ENCODE measurements around the gene NDUFA1.
A peak's percentile ranks its signal among the peaks of the same experiment; 100 is the strongest.

Gene NDUFA1

DNA sequence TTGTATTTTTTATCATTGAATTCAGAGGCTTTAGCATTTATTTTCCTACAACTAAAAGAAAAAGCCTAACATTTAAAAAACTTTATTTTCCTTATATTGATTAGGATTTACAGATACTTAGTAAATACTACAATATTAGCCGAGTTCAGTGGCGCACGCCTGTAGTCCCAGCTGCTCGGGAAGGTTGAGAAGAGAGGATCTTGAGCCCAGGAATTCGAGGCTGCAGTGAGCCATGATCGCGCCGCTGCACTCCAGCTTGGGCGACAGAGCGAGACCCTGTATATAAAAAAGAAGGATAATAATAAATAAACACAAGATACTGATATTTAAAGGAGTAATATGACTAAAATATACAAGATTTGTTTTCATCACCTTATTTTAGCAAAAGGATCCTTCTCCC is 18.2 kb upstream of the NDUFA1 start:
- in situ Hi-C loops (cut with HindIII; ENCODE audit: low sequenced_read_pairs) = no loop called here

DNA sequence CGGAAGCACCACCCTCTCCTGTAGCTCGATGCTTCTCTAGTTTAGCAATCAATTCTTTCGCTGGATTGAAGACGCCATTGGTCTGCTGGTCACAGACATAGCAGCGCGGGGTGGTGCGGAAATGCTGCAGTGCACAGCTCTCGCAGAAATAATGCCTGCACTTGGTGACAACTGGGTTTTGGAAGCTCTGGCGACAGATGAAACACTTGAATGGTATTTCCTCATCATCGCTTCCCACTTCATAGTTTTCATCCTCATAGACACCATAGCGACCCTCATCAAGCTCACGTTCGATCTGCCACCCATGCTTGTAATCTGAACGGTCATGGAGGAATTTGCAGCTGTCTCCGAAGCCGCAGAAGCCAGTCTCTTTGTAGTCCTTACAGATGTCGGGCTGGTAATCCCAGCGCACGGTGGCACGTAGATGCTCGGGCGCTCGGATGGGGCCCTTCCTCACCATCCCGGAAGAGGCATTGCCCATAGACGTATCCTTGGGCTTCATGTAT is 953 bp upstream of the NDUFA1 start:
- TF ChIP-seq, protein P1, sequence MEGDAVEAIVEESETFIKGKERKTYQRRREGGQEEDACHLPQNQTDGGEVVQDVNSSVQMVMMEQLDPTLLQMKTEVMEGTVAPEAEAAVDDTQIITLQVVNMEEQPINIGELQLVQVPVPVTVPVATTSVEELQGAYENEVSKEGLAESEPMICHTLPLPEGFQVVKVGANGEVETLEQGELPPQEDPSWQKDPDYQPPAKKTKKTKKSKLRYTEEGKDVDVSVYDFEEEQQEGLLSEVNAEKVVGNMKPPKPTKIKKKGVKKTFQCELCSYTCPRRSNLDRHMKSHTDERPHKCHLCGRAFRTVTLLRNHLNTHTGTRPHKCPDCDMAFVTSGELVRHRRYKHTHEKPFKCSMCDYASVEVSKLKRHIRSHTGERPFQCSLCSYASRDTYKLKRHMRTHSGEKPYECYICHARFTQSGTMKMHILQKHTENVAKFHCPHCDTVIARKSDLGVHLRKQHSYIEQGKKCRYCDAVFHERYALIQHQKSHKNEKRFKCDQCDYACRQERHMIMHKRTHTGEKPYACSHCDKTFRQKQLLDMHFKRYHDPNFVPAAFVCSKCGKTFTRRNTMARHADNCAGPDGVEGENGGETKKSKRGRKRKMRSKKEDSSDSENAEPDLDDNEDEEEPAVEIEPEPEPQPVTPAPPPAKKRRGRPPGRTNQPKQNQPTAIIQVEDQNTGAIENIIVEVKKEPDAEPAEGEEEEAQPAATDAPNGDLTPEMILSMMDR (IDR thresholded peaks at IDR 0.05; ENCODE audit: low read depth, low read length, missing control alignments) = no peak
- in situ Hi-C loops (cut with HindIII; ENCODE audit: low sequenced_read_pairs) = no loop called here
- H3K4me3 ChIP-seq (ENCODE audit: low read depth, low read length) = peak overlapping the region; percentile 71
- no peak for DNase-seq (ENCODE audit: low read depth)

More for the DNA sequence above, 18.2 kb upstream of the NDUFA1 start:
- H3K4me3 ChIP-seq (ENCODE audit: low read depth, low read length) = peak overlapping the region; percentile 80
- TF ChIP-seq, protein P1 (IDR thresholded peaks at IDR 0.05; ENCODE audit: low read depth, low read length, missing control alignments) = no peak
- no peak for DNase-seq (ENCODE audit: low read depth)

DNA sequence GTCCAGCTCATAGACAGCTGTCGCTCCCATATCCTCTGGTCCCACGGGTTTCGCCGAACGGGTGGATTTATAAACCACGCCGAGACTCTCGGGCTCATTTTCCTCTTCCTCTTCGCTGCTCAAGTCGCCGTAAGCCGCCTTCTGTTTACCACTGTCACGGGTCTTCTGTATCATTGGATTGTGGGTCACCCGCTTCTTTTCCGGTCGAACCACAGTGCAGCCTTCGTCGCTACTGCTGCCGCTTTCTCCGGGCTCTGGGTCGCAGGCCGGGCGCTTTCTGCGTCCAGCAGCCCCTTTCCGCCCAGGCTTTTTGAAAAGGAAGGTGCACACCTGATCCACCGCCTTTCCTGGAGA is 410 bp upstream of the NDUFA1 start:
- H3K4me3 ChIP-seq (ENCODE audit: low read depth, low read length) = peak overlapping the region; percentile 71
- TF ChIP-seq, protein P1 (IDR thresholded peaks at IDR 0.05; ENCODE audit: low read depth, low read length, missing control alignments) = no peak
- no peak for DNase-seq (ENCODE audit: low read depth)
- in situ Hi-C loops (cut with HindIII; ENCODE audit: low sequenced_read_pairs) = no loop called here

DNA sequence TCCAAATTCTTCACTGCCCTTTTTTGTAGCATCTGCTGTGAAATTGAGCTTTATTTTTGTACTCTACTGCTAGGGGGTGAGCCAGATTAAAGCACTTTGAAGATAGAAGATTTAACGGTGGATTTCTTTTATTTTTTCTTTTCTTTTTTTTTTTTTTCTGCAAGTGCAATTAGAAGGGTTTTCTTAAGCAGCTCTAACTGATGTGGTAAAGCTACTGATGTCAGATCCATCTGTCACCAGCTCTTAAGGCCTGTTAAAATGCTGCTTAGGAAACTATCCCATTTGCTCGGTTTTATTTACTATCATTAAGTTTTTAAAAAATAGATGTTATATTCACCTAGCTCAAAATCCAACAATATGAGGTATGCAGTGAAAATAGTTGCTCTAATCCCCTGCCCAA is 7.1 kb downstream of the NDUFA1 start:
- no peak overlapping the region for H3K4me3 ChIP-seq (ENCODE audit: low read depth, low read length)
- in situ Hi-C loops (cut with HindIII; ENCODE audit: low sequenced_read_pairs) = no loop called here
- no peak for DNase-seq (ENCODE audit: low read depth)
- TF ChIP-seq, protein P1 (IDR thresholded peaks at IDR 0.05; ENCODE audit: low read depth, low read length, missing control alignments) = no peak

DNA sequence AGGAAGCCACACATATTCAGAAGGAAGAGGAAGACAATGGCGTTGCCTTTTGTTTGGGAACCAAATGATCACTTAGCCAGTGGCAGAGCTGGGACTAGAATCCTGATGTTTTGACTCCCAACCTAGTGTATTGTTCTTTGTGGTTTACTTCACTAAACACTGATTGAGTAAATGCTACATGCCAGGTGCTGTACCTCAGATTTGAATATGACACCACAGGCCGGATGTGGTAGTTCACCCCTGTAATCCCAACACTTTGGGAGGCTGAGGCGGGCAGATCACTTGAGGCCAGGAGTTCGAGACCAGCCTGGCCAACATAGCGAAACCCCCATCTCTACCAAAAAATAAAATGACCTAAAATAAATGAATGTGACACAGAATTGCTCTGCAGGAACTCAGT is 8.4 kb downstream of the NDUFA1 start:
- no peak for DNase-seq (ENCODE audit: low read depth)
- in situ Hi-C loops (cut with HindIII; ENCODE audit: low sequenced_read_pairs) = no loop called here
- TF ChIP-seq, protein P1 (IDR thresholded peaks at IDR 0.05; ENCODE audit: low read depth, low read length, missing control alignments) = no peak
- no peak overlapping the region for H3K4me3 ChIP-seq (ENCODE audit: low read depth, low read length)

DNA sequence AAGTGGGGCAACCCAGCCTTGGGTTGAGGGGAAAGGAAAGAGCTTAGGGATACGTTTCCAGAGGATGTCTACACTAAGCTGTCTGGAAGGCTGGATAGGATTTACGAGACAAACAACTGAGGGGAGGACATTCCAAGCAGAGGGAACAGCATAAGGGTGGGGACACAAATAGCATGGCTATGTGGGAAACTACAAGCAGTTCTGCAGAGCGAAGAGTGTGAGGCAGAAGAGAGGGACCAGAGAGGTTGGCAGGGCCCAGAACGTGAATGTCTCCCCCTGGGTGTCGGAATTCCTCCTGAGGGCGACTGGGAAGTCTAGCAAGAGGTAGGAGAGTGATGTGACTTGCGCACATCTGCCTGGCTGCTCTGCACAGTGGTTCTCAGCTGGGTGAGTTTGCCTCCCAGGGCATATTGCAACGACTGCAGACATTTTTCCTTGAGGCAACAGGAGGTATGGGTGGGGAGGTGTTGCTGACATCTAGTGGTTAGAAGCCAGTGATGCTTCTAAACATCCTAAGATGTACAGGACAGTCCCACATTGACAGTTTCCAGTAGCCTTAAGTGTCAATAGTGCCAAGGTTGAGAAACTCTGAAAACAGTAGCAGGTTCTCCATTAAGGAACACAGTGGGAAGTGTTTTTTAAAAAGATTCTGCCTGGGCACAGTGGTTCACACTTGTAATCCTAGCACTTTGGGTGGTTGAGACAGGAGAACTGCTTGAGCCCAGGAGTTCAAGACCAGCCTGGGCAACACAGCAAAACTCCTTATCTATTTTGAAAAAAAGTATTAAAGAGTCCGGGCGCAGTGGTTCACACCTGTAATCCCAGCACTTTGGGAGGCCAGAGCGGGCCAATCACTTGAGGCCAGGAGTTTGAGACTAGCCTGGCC is 9.2 kb downstream of the NDUFA1 start:
- TF ChIP-seq, protein P1 (IDR thresholded peaks at IDR 0.05; ENCODE audit: low read depth, low read length, missing control alignments) = peak; percentile 72
- DNase-seq (ENCODE audit: low read depth) = peak; percentile 18
- no peak overlapping the region for H3K4me3 ChIP-seq (ENCODE audit: low read depth, low read length)
- in situ Hi-C loops (cut with HindIII; ENCODE audit: low sequenced_read_pairs) = no loop called here
